ENCODE measurements around the gene SAPCD2. TPM values are rescaled to one million over a fixed set of nuclear protein-coding genes. Genes with fewer than 3 reads are reported as not detected.
A peak's percentile ranks its signal among the peaks of the same experiment; 100 is the strongest.

Gene SAPCD2
- total RNA-seq, 2 experiments from 2014 or later = 26.8 to 27.0 TPM

GRCh38 chr9:137028263-137029057 is 41.9 kb downstream of the SAPCD2 start:
- H3K36me3 Mint-ChIP-seq (ENCODE audit: low read depth) = peaks cover 5% of the 10 kb centered on the region
- DNase-seq = peak; percentile 76
- ChIA-PET POLR2A (interaction anchor here (0.5 to 2.9 kb wide), 10 partner anchors 9 to 301 kb away, joined by 3 to 15 read pairs (median 4); partner anchors contain the start of genes MAN1B1, NPDC1, PAXX and SAPCD2), CTCF (interaction anchor here (0.9 to 9.9 kb wide), 32 partner anchors 9 to 301 kb away, joined by 3 to 149 read pairs (median 8); partner anchors contain the start of genes AJM1, C8G, CLIC3 and FBXW5)
- peak overlapping the region; percentile 76 for H3K4me3 Mint-ChIP-seq
- H3K4me1 Mint-ChIP-seq = peaks cover 51% of the 10 kb centered on the region
- no peaks in the 10 kb centered on the region for H3K27me3 Mint-ChIP-seq
- H3K27ac Mint-ChIP-seq = peak overlapping the region; percentile 91
- H3K9me3 Mint-ChIP-seq = no peaks in the 10 kb centered on the region

DNA sequence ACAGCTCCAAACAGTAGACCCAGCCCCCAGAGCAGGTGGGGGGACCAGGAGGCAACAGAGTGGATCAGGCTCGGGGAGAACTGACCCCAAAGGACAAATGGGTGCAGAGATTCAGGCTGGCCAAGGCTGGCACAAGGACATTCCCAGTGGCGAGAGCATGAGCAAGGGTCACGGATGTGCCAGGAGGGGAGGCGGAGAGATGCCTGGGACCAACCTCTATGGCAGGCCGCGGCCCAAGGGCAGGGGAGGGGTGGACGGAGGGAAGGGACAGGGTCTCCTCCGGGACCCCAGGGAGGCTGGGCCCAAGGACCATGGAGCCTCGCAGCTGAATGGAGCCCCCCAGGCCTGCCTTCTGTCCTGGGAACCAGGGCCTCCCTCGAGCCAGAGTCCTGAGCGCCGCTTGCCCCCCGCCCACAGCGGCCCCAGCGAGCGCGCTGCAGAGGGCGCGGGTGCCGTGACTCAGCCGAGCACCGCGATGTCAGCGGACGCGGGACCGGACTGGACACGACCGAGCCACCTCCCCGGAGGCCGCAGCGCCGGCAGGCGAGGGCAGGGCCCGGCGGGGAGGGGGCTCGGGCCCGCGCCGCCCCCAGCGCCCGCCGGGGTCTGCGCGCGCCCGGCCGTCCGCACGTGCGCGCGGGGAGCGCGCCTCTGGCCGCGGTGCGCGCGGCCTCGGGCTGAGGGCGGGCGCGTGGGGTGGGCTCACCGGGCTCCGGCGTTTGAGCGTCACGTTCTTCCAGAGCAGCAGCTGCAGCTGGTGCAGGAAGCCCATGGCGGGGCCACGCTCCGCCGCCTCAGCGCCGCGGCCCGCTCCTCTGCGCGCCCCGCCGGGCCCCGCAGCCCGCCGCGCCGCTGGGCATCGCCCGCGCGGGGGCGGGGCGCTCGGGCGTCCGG is 42.7 kb downstream of the SAPCD2 start, which contains the start of gene ABCA2:
ABCA2 (minus strand) TSS at position 869 of the 894 bp plus-strand sequence; CDS start at position 772, 97 bp downstream.
- H3K4me1 Mint-ChIP-seq = peaks cover 43% of the 10 kb centered on the region

DNA sequence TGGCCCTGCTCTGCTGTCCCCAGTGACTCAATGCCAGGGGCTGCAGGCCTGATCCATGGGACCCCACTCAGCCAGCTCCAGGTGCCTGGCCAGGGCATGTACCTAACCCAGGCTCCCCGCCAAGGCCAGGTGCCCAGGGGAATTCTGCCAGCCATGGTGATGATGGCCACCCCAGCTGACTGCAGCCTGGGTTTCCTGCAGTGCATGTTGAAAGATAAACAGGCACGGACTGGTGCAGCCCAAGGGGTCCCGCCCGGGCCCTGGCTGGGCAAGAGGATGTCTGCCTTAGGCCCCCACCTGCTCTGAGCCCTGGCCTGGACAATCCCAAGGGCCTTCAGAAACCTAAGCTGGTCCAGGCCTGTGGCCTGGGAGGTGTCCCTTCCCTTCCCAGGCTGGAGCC is 43.5 kb downstream of the SAPCD2 start:
- Mint-ChIP-seq H3K27ac (no peak overlapping the region), H3K4me3 (peak overlapping the region; percentile 77), H3K4me1 (peaks cover 38% of the 10 kb centered on the region)

More for the DNA sequence above, 42.7 kb downstream of the SAPCD2 start, which contains the start of gene ABCA2:
- POLR2A ChIA-PET = interaction anchor here (0.9 to 2.0 kb wide), 6 partner anchors 10 to 43 kb away, joined by 3 to 7 read pairs (median 5); partner anchors contain the start of genes CLIC3 and SAPCD2
- CTCF ChIA-PET = interaction anchor here (1.0 to 7.3 kb wide), 8 partner anchors 17 to 213 kb away, joined by 3 to 105 read pairs (median 8); partner anchors contain the start of genes CLIC3, SAPCD2, TRAF2 and UAP1L1
- no peak for DNase-seq
- Mint-ChIP-seq H3K27ac (peak within 1 kb of the TSS; percentile 91), H3K27me3 (no peaks in the 10 kb centered on the region), H3K9me3 (no peaks in the 10 kb centered on the region), H3K4me3 (peak within 1 kb of the TSS; percentile 77), H3K36me3 (ENCODE audit: low read depth) (peaks cover 5% of the 10 kb centered on the region)

DNA sequence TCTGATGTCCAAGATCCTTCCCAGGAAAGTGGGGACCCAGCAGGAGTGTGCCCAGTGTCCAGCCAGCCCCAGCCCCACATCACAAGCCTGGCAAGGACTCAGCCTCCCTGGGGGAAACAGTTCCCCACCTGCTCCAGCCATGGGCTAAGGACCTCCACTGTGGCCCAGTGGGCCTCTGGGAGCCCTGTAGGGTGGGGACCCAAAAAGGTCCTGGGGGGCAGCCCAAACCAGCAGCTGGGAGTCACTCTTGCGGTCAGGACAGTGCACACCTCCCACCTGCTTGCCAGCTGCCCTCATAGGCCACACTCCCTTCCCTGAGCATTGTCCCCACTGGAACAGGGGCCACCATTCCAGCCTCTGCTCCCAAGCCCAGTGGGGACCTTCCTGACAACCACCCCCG is 44.0 kb downstream of the SAPCD2 start:
- Mint-ChIP-seq H3K9me3 (no peaks in the 10 kb centered on the region), H3K27me3 (no peaks in the 10 kb centered on the region), H3K27ac (no peak overlapping the region), H3K36me3 (ENCODE audit: low read depth) (peaks cover 5% of the 10 kb centered on the region), H3K4me1 (peaks cover 35% of the 10 kb centered on the region), H3K4me3 (peak overlapping the region; percentile 37)
- CTCF ChIA-PET = interaction anchor here (0.8 to 7.3 kb wide), 4 partner anchors 9 to 214 kb away, joined by 3 to 105 read pairs (median 12); partner anchors contain the start of gene SAPCD2
- POLR2A ChIA-PET = interaction anchor here (0.9 to 2.3 kb wide), 6 partner anchors 9 to 40 kb away, joined by 3 to 12 read pairs (median 4); partner anchors contain the start of gene CLIC3
- DNase-seq = no peak

More for the DNA sequence above, 43.5 kb downstream of the SAPCD2 start:
- ChIA-PET CTCF (interaction anchor here (1.0 to 7.3 kb wide), 3 partner anchors 8 to 213 kb away, joined by 3 to 105 read pairs (median 21); partner anchors contain the start of gene SAPCD2), POLR2A (interaction anchor here (0.9 to 2.0 kb wide), 5 partner anchors 12 to 41 kb away, joined by 3 to 7 read pairs (median 3); partner anchors contain the start of gene CLIC3)
- Mint-ChIP-seq H3K9me3 (no peaks in the 10 kb centered on the region), H3K36me3 (ENCODE audit: low read depth) (peaks cover 5% of the 10 kb centered on the region), H3K27me3 (no peaks in the 10 kb centered on the region)
- DNase-seq = no peak

- Mint-ChIP-seq H3K4me1 (peaks cover 29% of the 10 kb centered on the region), H3K4me3 (no peak overlapping the region), H3K27me3 (no peaks in the 10 kb centered on the region), H3K27ac (no peak overlapping the region), H3K9me3 (no peaks in the 10 kb centered on the region), H3K36me3 (ENCODE audit: low read depth) (peaks cover under 1% of the 10 kb centered on the region)
- CTCF ChIA-PET = interaction anchor here (0.8 to 7.3 kb wide), 4 partner anchors 10 to 78 kb away, joined by 3 to 105 read pairs (median 12); partner anchors contain the start of gene SAPCD2
- POLR2A ChIA-PET = interaction anchor here (1.1 to 2.3 kb wide), 3 partner anchors 10 to 29 kb away, joined by 3 to 12 read pairs (median 7); partner anchors contain the start of gene CLIC3
- no peak for DNase-seq
Measured at GRCh38 chr9:137025517-137025966, 44.8 kb downstream of the SAPCD2 start.

GRCh38 chr9:137023583-137023991 is 46.8 kb downstream of the SAPCD2 start:
- H3K27ac Mint-ChIP-seq = no peak overlapping the region
- H3K36me3 Mint-ChIP-seq (ENCODE audit: low read depth) = peaks cover 3% of the 10 kb centered on the region
- H3K9me3 Mint-ChIP-seq = no peaks in the 10 kb centered on the region
- no peak overlapping the region for H3K4me3 Mint-ChIP-seq
- CTCF ChIA-PET = interaction anchor here (1.6 kb wide), 1 partner anchor 12 kb away, joined by 5 read pairs; no protein-coding TSS in a partner anchor
- DNase-seq = no peak
- no peaks in the 10 kb centered on the region for H3K27me3 Mint-ChIP-seq
- H3K4me1 Mint-ChIP-seq = peaks cover 15% of the 10 kb centered on the region
- POLR2A ChIA-PET = no interaction called here

DNA sequence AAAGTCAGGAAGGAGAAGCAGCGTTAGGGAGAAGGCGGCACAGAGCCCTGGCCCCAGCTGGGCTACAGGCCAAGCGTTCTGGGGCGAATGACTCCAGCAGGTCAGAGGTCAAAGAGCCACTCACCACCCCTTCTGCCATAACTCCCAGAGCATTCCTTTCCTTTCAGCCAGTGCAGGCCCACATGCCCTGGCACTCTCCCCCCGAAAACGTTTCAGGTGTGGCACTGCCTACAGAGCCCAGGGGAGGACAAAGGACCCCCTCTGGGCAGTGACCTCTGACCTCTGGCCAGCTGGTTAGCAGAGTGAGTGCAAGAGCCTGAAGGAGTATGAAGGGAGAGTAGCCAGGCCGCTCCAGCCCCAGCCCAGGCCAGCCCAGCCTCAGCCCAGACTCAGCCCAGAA is 47.2 kb downstream of the SAPCD2 start:
- Mint-ChIP-seq H3K4me1 (peaks cover 15% of the 10 kb centered on the region), H3K4me3 (no peak overlapping the region), H3K27ac (no peak overlapping the region), H3K27me3 (no peaks in the 10 kb centered on the region), H3K9me3 (no peaks in the 10 kb centered on the region), H3K36me3 (ENCODE audit: low read depth) (peaks cover 3% of the 10 kb centered on the region)
- ChIA-PET POLR2A (no interaction called here), CTCF (interaction anchor here (1.6 kb wide), 1 partner anchor 13 kb away, joined by 5 read pairs; no protein-coding TSS in a partner anchor)
- no peak for DNase-seq

DNA sequence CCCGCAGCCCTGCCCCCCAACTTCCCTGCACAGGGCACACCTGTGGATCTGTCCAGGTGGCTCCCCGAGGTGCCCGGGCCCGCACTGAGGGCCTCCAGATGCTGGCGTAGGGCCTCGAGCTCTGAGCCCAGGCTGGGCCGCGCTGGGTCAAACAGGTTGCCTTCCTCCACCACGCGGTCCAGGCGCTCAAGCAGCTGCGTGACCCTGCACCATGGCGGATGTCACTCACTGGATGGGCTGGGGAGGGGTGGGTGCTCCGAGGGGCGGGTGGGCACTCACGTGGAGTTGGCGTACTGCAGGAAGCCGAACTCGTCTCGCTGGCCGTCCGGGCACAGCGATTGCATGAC is 47.7 kb downstream of the SAPCD2 start:
- ChIA-PET CTCF (interaction anchor here (1.6 kb wide), 1 partner anchor 13 kb away, joined by 5 read pairs; no protein-coding TSS in a partner anchor), POLR2A (interaction anchor here (0.6 to 1.0 kb wide), 2 partner anchors 12 to 54 kb away, joined by 3 to 4 read pairs; no protein-coding TSS in a partner anchor)
- H3K9me3 Mint-ChIP-seq = no peaks in the 10 kb centered on the region
- H3K4me3 Mint-ChIP-seq = no peak overlapping the region
- no peaks in the 10 kb centered on the region for H3K27me3 Mint-ChIP-seq
- DNase-seq = no peak
- H3K36me3 Mint-ChIP-seq (ENCODE audit: low read depth) = peaks cover 3% of the 10 kb centered on the region
- no peak overlapping the region for H3K27ac Mint-ChIP-seq
- peaks cover 15% of the 10 kb centered on the region for H3K4me1 Mint-ChIP-seq

GRCh38 chr9:137021979-137022661 is 48.2 kb downstream of the SAPCD2 start:
- no peaks in the 10 kb centered on the region for H3K9me3 Mint-ChIP-seq
- ChIA-PET POLR2A (interaction anchor here (0.6 to 1.6 kb wide), 3 partner anchors 12 to 54 kb away, joined by 3 to 8 read pairs (median 4); no protein-coding TSS in a partner anchor), CTCF (interaction anchor here (1.6 kb wide), 1 partner anchor 14 kb away, joined by 5 read pairs; no protein-coding TSS in a partner anchor)
- H3K4me1 Mint-ChIP-seq = peaks cover 12% of the 10 kb centered on the region
- no peak overlapping the region for H3K4me3 Mint-ChIP-seq
- peak; percentile 86 for DNase-seq
- no peaks in the 10 kb centered on the region for H3K27me3 Mint-ChIP-seq
- peaks cover 3% of the 10 kb centered on the region for H3K36me3 Mint-ChIP-seq (ENCODE audit: low read depth)
- peak overlapping the region; percentile 56 for H3K27ac Mint-ChIP-seq

- no peak for DNase-seq
- no peak overlapping the region for H3K4me3 Mint-ChIP-seq
- peaks cover 9% of the 10 kb centered on the region for H3K4me1 Mint-ChIP-seq
- ChIA-PET POLR2A (interaction anchor here (1.2 to 1.6 kb wide), 2 partner anchors 25 to 28 kb away, joined by 3 to 8 read pairs; partner anchors contain the start of gene NPDC1), CTCF (no interaction called here)
- peaks cover 7% of the 10 kb centered on the region for H3K36me3 Mint-ChIP-seq (ENCODE audit: low read depth)
- no peaks in the 10 kb centered on the region for H3K27me3 Mint-ChIP-seq
- H3K9me3 Mint-ChIP-seq = no peaks in the 10 kb centered on the region
- no peak overlapping the region for H3K27ac Mint-ChIP-seq
Measured at GRCh38 chr9:137021568-137021978, 48.8 kb downstream of the SAPCD2 start.

DNA sequence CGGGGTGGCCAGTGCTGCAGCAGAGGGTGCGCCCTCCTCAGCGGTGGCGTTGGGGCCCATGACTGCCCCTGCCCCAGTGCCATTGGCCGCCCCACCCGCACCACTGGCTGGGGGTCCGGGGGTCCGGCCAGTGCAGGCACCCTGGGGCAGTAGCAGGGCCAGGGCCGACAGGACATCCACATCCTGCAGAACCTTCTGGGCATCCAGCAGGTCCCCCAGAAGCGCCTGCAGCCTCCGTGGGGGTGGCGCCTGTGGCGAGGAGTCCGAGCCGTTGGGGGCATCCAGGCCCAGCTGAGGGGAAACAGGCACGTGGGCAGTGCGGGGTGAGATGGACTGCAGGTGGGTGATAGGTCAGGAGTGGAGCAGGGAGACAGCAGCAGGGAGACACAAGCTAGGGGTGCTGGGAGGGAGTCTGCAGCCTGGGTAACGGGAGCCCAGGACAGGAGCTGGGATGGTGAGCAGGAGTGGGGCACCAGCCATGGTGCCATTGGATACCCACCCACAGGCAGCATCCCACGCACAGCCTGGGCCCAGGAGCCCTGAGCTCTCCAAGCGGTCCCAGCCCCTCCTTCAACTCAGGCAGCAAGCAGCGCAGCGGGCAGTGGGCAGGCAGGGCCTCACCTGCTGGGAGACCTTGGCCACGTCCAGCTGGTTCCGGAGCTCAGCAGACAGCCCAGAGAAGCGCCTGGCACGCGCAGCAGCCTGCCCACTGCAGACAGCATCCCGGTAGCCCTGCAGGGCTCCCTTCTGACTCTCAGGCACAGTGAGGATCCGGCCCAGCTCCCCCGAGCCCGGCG is 49.4 kb downstream of the SAPCD2 start:
- ChIA-PET POLR2A (interaction anchor here (1.2 to 1.6 kb wide), 2 partner anchors 26 to 28 kb away, joined by 3 to 8 read pairs; partner anchors contain the start of gene NPDC1), CTCF (interaction anchor here (0.9 to 2.3 kb wide), 2 partner anchors 9 to 26 kb away, joined by 5 to 11 read pairs; no protein-coding TSS in a partner anchor)
- no peak overlapping the region for H3K4me3 Mint-ChIP-seq
- no peak for DNase-seq
- H3K36me3 Mint-ChIP-seq (ENCODE audit: low read depth) = peaks cover 7% of the 10 kb centered on the region
- no peak overlapping the region for H3K27ac Mint-ChIP-seq
- H3K4me1 Mint-ChIP-seq = peaks cover 6% of the 10 kb centered on the region
- H3K27me3 Mint-ChIP-seq = no peaks in the 10 kb centered on the region
- H3K9me3 Mint-ChIP-seq = no peaks in the 10 kb centered on the region

Data from activated CD4-positive, alpha-beta memory T cell treated with anti-CD3 and anti-CD28 coated beads, Interleukin-2, amount 10 ng/mL, durations not matched to agents 7 days and 5 days (primary cell).